ENCODE data around the gene IGFBPL1. TPM values are rescaled to one million over a fixed set of nuclear protein-coding genes. Genes with fewer than 3 reads are reported as not detected.

The IGFBPL1 gene
- total and polyA plus RNA-seq, 2 of the 13 experiments (the other 11 are each of a cell fraction or from before 2014, with no cell fraction given): 0.24 TPM; not detected in 1

GRCh38 chr9:38443181-38443580 lies 18.9 kb upstream of the IGFBPL1 start (continued):
- TF ChIP-seq PAXIP1 (CRISPR knock-in tag; conservative IDR thresholded peaks at IDR 0.05) (peak; percentile 79), SMAD3 (CRISPR knock-in tag; IDR thresholded peaks at IDR 0.05) (0 out of 2 replicates have a peak, but pooled peaks have one; percentile 44), CERS6 (CRISPR knock-in tag; IDR thresholded peaks at IDR 0.05) (no peak), MXD4 (CRISPR knock-in tag; IDR thresholded peaks at IDR 0.05) (no peak), AHDC1 (CRISPR knock-in tag; IDR thresholded peaks at IDR 0.05; ENCODE audit: borderline replicate concordance) (peak; percentile 60; the same call in 1 of the 2 replicates), ZNF407 (CRISPR knock-in tag; IDR thresholded peaks at IDR 0.05; ENCODE audit: not compliant biosample characterization) (no peak), XRCC5 (optimal IDR thresholded peaks at IDR 0.05; ENCODE audit: low read length) (peak; percentile 65), ZNF468 (CRISPR knock-in tag; IDR thresholded peaks at IDR 0.05) (no peak), TCF7 (IDR thresholded peaks at IDR 0.05; ENCODE audit: low read depth) (0 out of 2 replicates have a peak, but pooled peaks have one; percentile 18), GATAD2A (CRISPR knock-in tag; IDR thresholded peaks at IDR 0.05) (peak; percentile 88)

Measured in HepG2 (cell line).